Fibroblast of lung (primary cell): ENCODE measurements around the gene SIGLEC9. TPM values are rescaled to one million over a fixed set of nuclear protein-coding genes. Genes with fewer than 3 reads are reported as not detected.

ENCODE experiments used
- DNase-seq, 2 donors: peaks; one replicate each; pipeline versions ENCODE4 v3.0.0 to v3.0.0-alpha.2; 2010; ENCODE audit warnings: low read depth in 2 of 2
- H2AFZ ChIP-seq: 2 replicates; pipeline ENCODE4 v1.5.1; 2012; ENCODE audit warnings: low read length, control low read depth, inconsistent platforms
- H3K27ac ChIP-seq: 2 replicates; pipeline ENCODE4 v1.5.1; 2011; ENCODE audit warnings: low read length, control low read depth; ENCODE audit not compliant: insufficient read depth
- H3K27me3 ChIP-seq: 2 replicates; pipeline ENCODE4 v1.5.1; 2011; ENCODE audit warnings: mild to moderate bottlenecking, low read length; ENCODE audit not compliant: control insufficient read depth, insufficient read depth
- H3K36me3 ChIP-seq: 2 replicates; pipeline ENCODE4 v1.5.1; 2011; ENCODE audit warnings: low read length; ENCODE audit not compliant: control insufficient read depth, insufficient read depth
- H3K4me1 ChIP-seq: 2 replicates; pipeline ENCODE4 v1.5.1; 2011; ENCODE audit warnings: low read length; ENCODE audit not compliant: control insufficient read depth, insufficient read depth; ENCODE audit errors: extremely low read depth
- H3K4me2 ChIP-seq: 2 replicates; pipeline ENCODE4 v1.5.1; 2011; ENCODE audit warnings: low read length, control low read depth; ENCODE audit not compliant: insufficient read depth; ENCODE audit errors: extremely low read depth
- H3K4me3 ChIP-seq, 4 experiments: fragments of 200-600 bp in 1 of 4; sonication (generic) in 1 of 4; replicated peaks in 1 of 4; 2 replicates each; pipeline ENCODE4 v1.5.1; 2011 to 2016; ENCODE audit warnings: low read length in 4 of 4, low read depth in 3 of 4, mild to moderate bottlenecking in 3 of 4, control low read depth in 2 of 4, inconsistent platforms in 1 of 4, mixed read lengths in 1 of 4; ENCODE audit not compliant: insufficient read depth in 1 of 4; ENCODE audit errors: control extremely low read depth in 1 of 4
- H3K79me2 ChIP-seq: 2 replicates; pipeline ENCODE4 v1.5.1; 2012; ENCODE audit warnings: mild to moderate bottlenecking, low read length, inconsistent platforms; ENCODE audit not compliant: control insufficient read depth, insufficient read depth
- H3K9ac ChIP-seq: 2 replicates; pipeline ENCODE4 v1.5.1; 2011; ENCODE audit warnings: mild to moderate bottlenecking, low read length, control low read depth; ENCODE audit not compliant: insufficient read depth
- H3K9me3 ChIP-seq: 2 replicates; pipeline ENCODE4 v1.5.1; 2012; ENCODE audit warnings: low read depth, low read length; ENCODE audit not compliant: control insufficient read depth, insufficient read depth
- H4K20me1 ChIP-seq: 2 replicates; pipeline ENCODE4 v1.5.1; 2011; ENCODE audit warnings: low read length; ENCODE audit not compliant: control insufficient read depth, insufficient read depth; ENCODE audit errors: extremely low read depth
- EZH2 ChIP-seq: IDR thresholded peaks from 2 replicates; pipeline ENCODE4 v1.5.1; 2012; ENCODE audit warnings: low read length, control low read depth, mild to moderate bottlenecking; ENCODE audit errors: missing control alignments
- polyA plus RNA-seq, 2 donors: library from polyadenylated mRNA; depleted of rRNA in 1 of 2; stranded (reverse) in 1 of 2; unstranded in 1 of 2; fragments of >200 nt; gene quantifications; 2 replicates each; pipeline ENCODE4 v1.2.1, GENCODE V29; 2011 to 2012; ENCODE audit warnings: missing spikeins in 1 of 2
- total RNA-seq: library from RNA; depleted of rRNA; stranded (reverse); fragments of >200 nt; gene quantifications from 2 replicates; pipeline ENCODE4 v1.2.1, GENCODE V29; 2014
- TF ChIP-seq, protein P1 (sequence below), 2 donors: IDR thresholded peaks in 1 of 2; conservative IDR thresholded peaks in 1 of 2; 1 replicate in 1 of 2; 2 replicates in 1 of 2; pipeline ENCODE4 v1.5.1; 2011 to 2012; ENCODE audit warnings: low read length in 2 of 2, control low read depth in 1 of 2, inconsistent platforms in 1 of 2, low read depth in 1 of 2, mild to moderate bottlenecking in 1 of 2

The SIGLEC9 gene
- total and polyA plus RNA-seq, 2 donors (not counting 1 experiment from before 2014, with no cell fraction given) = not detected

DNA sequence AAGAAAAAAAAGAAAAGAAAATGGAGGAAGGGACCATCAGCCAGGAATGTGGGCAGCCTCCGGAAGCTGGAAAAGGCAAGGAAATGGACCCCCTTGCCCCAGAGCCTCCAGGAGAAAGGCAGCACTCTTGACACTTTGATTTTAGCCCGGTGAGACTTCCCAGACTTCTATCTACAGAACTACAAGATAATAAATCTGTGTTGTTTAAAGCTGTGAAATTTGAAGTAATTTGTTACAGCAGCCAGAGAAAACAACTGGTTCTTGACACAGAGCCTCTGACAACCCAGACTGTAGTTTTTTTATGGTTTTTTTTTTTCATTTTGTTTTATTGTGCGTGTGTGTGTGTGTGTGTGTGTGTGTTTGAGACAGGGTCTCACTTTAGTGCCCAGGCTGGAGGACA is 24.1 kb upstream of the SIGLEC9 start:
- no peaks in the 10 kb centered on the region for H3K9me3 ChIP-seq
- peaks cover 6% of the 10 kb centered on the region for H3K36me3 ChIP-seq
- no peak overlapping the region for H3K9ac ChIP-seq
- TF ChIP-seq, protein P1, sequence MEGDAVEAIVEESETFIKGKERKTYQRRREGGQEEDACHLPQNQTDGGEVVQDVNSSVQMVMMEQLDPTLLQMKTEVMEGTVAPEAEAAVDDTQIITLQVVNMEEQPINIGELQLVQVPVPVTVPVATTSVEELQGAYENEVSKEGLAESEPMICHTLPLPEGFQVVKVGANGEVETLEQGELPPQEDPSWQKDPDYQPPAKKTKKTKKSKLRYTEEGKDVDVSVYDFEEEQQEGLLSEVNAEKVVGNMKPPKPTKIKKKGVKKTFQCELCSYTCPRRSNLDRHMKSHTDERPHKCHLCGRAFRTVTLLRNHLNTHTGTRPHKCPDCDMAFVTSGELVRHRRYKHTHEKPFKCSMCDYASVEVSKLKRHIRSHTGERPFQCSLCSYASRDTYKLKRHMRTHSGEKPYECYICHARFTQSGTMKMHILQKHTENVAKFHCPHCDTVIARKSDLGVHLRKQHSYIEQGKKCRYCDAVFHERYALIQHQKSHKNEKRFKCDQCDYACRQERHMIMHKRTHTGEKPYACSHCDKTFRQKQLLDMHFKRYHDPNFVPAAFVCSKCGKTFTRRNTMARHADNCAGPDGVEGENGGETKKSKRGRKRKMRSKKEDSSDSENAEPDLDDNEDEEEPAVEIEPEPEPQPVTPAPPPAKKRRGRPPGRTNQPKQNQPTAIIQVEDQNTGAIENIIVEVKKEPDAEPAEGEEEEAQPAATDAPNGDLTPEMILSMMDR (conservative IDR thresholded peaks at IDR 0.05 in 1 of 2, IDR thresholded peaks at IDR 0.05 in 1 of 2; ENCODE audit: low read depth in 1 of 2, low read length in 2 of 2) = no peak
- no peak for TF ChIP-seq EZH2
- H3K27ac ChIP-seq = no peak overlapping the region
- H3K4me1 ChIP-seq = no peaks in the 10 kb centered on the region
- H3K4me3 ChIP-seq = no peak overlapping the region
- H3K4me2 ChIP-seq = no peak overlapping the region
- no peak for DNase-seq
- no peaks in the 10 kb centered on the region for H4K20me1 ChIP-seq
- no peak overlapping the region for H2AFZ ChIP-seq
- H3K79me2 ChIP-seq = peaks cover 7% of the 10 kb centered on the region
- H3K27me3 ChIP-seq = no peaks in the 10 kb centered on the region

DNA sequence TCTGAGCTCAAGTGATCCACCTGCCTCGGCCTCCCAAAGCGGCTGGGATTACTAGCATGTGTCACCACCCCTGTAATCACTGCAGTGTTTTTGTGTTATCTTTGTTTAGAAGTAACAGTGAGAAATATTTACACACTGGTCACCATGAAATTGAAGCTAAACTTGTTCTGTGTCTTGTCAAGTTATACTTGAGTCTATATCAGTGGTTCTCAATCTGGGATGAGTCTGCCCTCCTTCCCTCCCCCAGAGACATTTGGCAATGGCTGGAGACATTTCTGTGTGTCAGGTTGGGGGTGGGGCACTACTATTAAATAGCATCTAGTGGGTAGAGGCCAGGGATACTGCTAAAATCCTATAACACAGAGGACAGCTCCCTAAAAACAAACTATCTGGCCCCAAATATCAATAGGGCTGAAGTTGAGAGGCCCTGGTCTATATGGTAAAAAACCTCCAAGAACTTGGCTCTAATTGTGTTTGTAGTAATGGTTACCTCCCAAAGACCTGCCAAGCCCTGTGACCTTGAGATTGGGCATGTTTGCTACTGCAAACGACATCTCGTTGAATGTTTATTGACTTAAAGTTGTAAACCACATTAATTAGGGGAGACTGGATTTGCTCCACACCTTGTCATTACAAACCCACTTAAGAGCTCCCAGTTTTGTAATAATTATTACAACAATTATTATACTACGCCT is 23.4 kb upstream of the SIGLEC9 start:
- H3K27me3 ChIP-seq = no peaks in the 10 kb centered on the region
- TF ChIP-seq EZH2 = no peak
- TF ChIP-seq, protein P1 (conservative IDR thresholded peaks at IDR 0.05 in 1 of 2, IDR thresholded peaks at IDR 0.05 in 1 of 2; ENCODE audit: low read depth in 1 of 2, low read length in 2 of 2) = no peak
- no peaks in the 10 kb centered on the region for H3K9me3 ChIP-seq
- H3K36me3 ChIP-seq = peaks cover 6% of the 10 kb centered on the region
- H3K4me2 ChIP-seq = no peak overlapping the region
- H4K20me1 ChIP-seq = no peaks in the 10 kb centered on the region
- no peak overlapping the region for H3K4me3 ChIP-seq
- no peak overlapping the region for H3K9ac ChIP-seq
- no peak overlapping the region for H2AFZ ChIP-seq
- no peak overlapping the region for H3K27ac ChIP-seq
- DNase-seq = no peak
- peaks cover 13% of the 10 kb centered on the region for H3K79me2 ChIP-seq
- H3K4me1 ChIP-seq = no peaks in the 10 kb centered on the region

DNA sequence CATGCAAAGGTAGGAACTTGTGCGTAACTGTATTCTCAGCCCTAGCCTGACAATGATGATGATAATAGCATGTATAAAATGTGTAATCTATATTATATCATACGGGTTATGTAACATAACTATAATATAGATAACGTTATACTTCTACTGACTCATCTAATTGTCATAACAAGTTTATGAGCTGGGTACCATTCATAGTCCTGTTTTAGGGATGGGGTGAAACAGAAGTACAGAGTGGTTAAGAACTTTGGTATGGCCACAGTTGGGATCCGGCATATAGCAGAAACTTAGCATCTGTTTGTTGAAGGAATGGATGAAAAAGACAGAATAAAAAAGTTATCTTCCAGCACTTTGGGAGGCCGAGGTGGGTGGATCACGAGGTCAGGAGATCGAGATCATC is 21.7 kb upstream of the SIGLEC9 start:
- Histone ChIP-seq H3K36me3 (peaks cover 6% of the 10 kb centered on the region), H3K27ac (no peak overlapping the region), H3K79me2 (peaks cover 23% of the 10 kb centered on the region), H3K4me3 (no peak overlapping the region), H3K27me3 (no peaks in the 10 kb centered on the region), H2AFZ (no peak overlapping the region), H3K9ac (no peak overlapping the region), H3K9me3 (no peaks in the 10 kb centered on the region), H3K4me1 (no peaks in the 10 kb centered on the region), H4K20me1 (no peaks in the 10 kb centered on the region), H3K4me2 (no peak overlapping the region)
- no peak for TF ChIP-seq EZH2
- TF ChIP-seq, protein P1 (conservative IDR thresholded peaks at IDR 0.05 in 1 of 2, IDR thresholded peaks at IDR 0.05 in 1 of 2; ENCODE audit: low read depth in 1 of 2, low read length in 2 of 2) = no peak
- no peak for DNase-seq
